Neural crest cell (in vitro differentiated cells): ENCODE results near the gene KLHDC4. TPM values are rescaled to one million over a fixed set of nuclear protein-coding genes. Genes with fewer than 3 reads are reported as not detected.

Source experiments
- DNase-seq: peaks from one replicate; pipeline ENCODE4 v3.0.0; 2021; ENCODE audit warnings: low read depth, mixed read lengths, low spot score
- H3K27ac Mint-ChIP-seq: one replicate; pipeline ENCODE4 v1.8.0; 2021; ENCODE audit warnings: mild to moderate bottlenecking, mixed read lengths; ENCODE audit not compliant: unreplicated experiment
- H3K27me3 Mint-ChIP-seq: 2 replicates; pipeline ENCODE4 v1.8.0; 2021; ENCODE audit warnings: low read depth, mild to moderate bottlenecking, mixed read lengths
- H3K36me3 Mint-ChIP-seq: 2 replicates; pipeline ENCODE4 v1.8.0; 2021; ENCODE audit warnings: low read depth, mild to moderate bottlenecking, mixed read lengths
- H3K4me1 Mint-ChIP-seq: 2 replicates; pipeline ENCODE4 v1.8.0; 2021; ENCODE audit warnings: mixed read lengths
- H3K4me3 Mint-ChIP-seq: one replicate; pipeline ENCODE4 v1.8.0; 2021; ENCODE audit warnings: mild to moderate bottlenecking, mixed read lengths
- H3K9me3 Mint-ChIP-seq: 2 replicates; pipeline ENCODE4 v1.8.0; 2021; ENCODE audit warnings: mixed read lengths
- CTCF ChIP-seq: fragments of 200-600 bp; sonication (generic); conservative IDR thresholded peaks from 2 replicates; pipeline ENCODE4 v1.5.0; 2021; ENCODE audit warnings: antibody characterized with exemption, mild to moderate bottlenecking
- total RNA-seq: library from RNA; stranded (reverse); gene quantifications from 2 replicates; pipeline ENCODE4 v1.2.1, GENCODE V29; 2021

Gene KLHDC4
- total RNA-seq, 1 donor from 2014 or later = 57.0 TPM

DNA sequence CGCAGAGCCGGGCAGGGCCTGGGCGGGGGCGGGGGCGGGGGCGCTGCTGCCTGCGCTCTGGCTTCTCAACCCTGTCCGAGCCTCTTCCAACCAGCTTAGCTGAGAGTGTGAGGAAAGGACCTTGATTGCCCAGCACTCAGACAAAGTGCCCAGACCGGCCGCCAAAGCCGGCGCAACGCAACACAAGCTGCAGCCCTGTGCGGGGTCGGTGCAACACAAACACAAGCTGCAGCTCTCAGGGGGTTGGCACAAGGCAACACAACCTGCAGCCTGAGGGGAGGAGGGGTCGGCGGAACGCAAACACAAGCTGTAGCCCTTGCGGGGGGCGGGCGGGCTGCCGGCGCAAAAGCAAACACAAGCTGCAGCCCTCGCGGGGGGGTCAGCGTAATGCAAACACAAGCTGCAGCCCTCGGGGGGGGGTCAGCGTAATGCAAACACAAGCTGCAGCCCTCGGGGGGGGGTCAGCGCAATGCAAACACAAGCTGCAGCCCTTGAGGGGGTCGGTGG, 60.0 kb downstream of the KLHDC4 start:
- H3K27me3 Mint-ChIP-seq = no peaks in the 10 kb centered on the region
- DNase-seq = peak; percentile 22
- H3K4me3 Mint-ChIP-seq = peak overlapping the region; percentile 70
- H3K36me3 Mint-ChIP-seq = peaks cover 2% of the 10 kb centered on the region
- no peak for TF ChIP-seq CTCF
- H3K27ac Mint-ChIP-seq = peak overlapping the region; percentile 83
- no peaks in the 10 kb centered on the region for H3K9me3 Mint-ChIP-seq
- H3K4me1 Mint-ChIP-seq = peaks cover 11% of the 10 kb centered on the region

GRCh38 chr16:87704754-87705353, 60.9 kb downstream of the KLHDC4 start:
- no peak for TF ChIP-seq CTCF
- Mint-ChIP-seq H3K9me3 (no peaks in the 10 kb centered on the region), H3K4me1 (peaks cover 11% of the 10 kb centered on the region), H3K27ac (no peak overlapping the region), H3K27me3 (no peaks in the 10 kb centered on the region), H3K36me3 (peaks cover 2% of the 10 kb centered on the region), H3K4me3 (no peak overlapping the region)
- no peak for DNase-seq

DNA sequence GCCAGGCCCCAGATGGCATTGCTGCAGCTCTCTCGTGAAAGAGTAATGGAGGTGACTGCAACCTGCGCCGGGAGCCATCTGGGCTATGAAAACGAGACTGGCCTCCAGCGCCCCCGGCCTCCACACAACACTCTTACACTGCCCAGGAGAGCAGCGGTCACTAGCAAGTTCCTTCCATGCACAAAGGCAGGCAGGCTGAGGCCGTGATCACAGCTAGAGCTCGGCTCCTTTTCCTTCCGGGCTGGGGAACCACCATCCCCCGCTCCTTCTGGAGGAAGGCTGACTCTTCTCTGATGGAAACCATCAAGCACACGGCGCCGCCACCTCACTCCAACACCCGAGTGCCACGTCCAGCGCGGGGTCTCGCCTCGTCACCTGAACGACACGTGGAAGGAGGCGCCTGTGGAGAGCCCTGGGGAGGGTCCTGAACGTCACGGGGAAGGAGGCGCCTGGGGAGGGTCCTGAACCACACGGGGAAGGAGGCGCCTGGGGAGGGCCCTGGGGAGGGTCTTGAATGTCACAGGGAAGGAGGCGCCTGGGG, 61.9 kb downstream of the KLHDC4 start:
- Mint-ChIP-seq H3K27me3 (no peaks in the 10 kb centered on the region), H3K4me1 (peaks cover 11% of the 10 kb centered on the region), H3K27ac (no peak overlapping the region), H3K4me3 (no peak overlapping the region), H3K36me3 (peaks cover 2% of the 10 kb centered on the region), H3K9me3 (no peaks in the 10 kb centered on the region)
- TF ChIP-seq CTCF = no peak
- no peak for DNase-seq

GRCh38 chr16:87703071-87703470, 62.7 kb downstream of the KLHDC4 start:
- H3K36me3 Mint-ChIP-seq = no peaks in the 10 kb centered on the region
- no peaks in the 10 kb centered on the region for H3K27me3 Mint-ChIP-seq
- H3K4me3 Mint-ChIP-seq = no peak overlapping the region
- no peaks in the 10 kb centered on the region for H3K9me3 Mint-ChIP-seq
- TF ChIP-seq CTCF = no peak
- DNase-seq = no peak
- H3K27ac Mint-ChIP-seq = no peak overlapping the region
- H3K4me1 Mint-ChIP-seq = peaks cover 11% of the 10 kb centered on the region

- Mint-ChIP-seq H3K4me1 (peaks cover 11% of the 10 kb centered on the region), H3K4me3 (no peak overlapping the region), H3K27ac (no peak overlapping the region), H3K9me3 (no peaks in the 10 kb centered on the region), H3K36me3 (no peaks in the 10 kb centered on the region), H3K27me3 (no peaks in the 10 kb centered on the region)
- TF ChIP-seq CTCF = peak; percentile 60
- DNase-seq = peak; percentile 31
Measured at GRCh38 chr16:87702325-87702811, 63.4 kb downstream of the KLHDC4 start.
